Stimulated activated CD8-positive, alpha-beta memory T cell treated with anti-CD3 and anti-CD28 coated beads, Interleukin-15, amount 100 ng/mL, for 1 hour (primary cell): ENCODE data around the gene MIB2.

Experiments
- DNase-seq: peaks from one replicate; pipeline ENCODE4 v3.0.0-alpha.2; 2020; ENCODE audit warnings: low read depth

The MIB2 gene

GRCh38 chr1:1614204-1614953 is 921 bp upstream of the MIB2 start:
- no peak for DNase-seq

DNA sequence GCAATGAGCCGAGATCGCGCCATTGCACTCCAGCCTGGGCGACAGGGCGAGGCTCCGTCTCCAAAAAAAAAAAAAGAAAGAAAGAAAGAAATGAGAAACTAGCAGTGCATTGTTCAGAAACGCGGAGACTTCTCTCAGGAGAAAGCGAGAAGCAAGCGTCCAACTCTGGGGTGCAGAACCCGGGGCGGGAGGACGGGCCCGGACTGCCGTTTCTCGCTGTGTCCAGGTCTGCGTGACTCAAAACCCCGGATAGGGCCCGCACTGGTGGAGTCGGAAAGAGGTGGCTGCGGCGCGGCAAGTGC is 395 bp upstream of the MIB2 start:
- no peak for DNase-seq

DNA sequence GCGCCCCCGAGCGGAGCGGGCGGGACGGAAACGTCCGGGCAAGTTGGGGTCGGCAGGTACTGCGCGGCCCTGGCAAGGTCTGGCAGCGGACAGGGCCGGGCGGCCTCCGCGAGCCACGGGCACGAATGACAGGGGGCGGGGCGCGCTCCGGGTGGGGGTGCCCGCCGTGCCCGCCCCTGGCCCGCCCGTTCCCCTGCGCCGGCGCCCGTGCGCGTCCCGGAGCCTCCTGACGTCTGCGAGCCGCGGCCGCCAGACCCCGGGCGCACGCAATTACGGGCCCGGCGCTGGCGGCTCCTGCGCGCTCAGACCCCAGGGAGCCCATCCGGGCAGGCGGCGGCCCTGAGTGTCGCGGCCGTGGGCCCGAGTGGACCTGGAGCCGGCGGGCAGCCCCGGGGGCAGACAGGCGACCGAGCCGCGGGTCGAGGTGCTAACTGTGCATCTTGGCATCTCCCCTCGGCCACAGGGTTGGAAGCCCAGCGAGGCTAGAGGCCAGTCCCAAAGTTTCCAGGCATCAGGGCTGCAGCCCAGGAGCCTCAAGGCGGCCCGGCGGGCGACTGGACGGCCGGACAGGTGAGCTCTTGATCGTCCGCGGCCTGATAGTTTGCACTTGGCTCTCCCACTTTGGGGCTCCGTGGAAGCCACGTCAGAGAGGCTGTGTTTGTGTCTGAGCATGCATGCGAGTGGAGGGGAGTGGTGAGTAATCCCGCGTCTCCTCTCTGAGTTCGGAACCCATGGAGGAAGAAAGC is 918 bp downstream of the MIB2 start:
- DNase-seq, result no peak

GRCh38 chr1:1616838-1617237 is 1.5 kb downstream of the MIB2 start:
- DNase-seq, result no peak

DNA sequence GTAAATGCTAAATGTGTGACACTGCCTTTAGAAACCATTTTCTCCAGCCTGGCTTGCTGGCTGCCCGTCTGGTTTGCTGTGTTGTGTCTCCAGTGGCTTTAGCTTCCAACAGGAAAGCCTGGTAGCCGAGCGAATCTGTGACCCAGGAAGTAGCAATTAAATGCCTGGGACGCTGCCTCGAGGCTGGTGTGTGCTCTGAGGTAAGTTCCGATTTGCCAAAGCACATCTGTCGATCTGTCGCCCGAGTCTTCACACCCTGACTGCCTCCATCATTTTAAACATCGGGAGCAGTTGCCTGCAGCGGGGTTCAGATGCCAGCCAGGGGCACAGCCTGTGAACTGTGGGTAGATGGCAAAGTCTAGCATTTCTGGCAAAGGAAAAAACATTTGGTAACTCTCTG is 2.2 kb downstream of the MIB2 start:
- no peak for DNase-seq

- no peak for DNase-seq
Measured at GRCh38 chr1:1617925-1618324, 2.6 kb downstream of the MIB2 start.

GRCh38 chr1:1618396-1619068 is 3.2 kb downstream of the MIB2 start:
- DNase-seq, result no peak

GRCh38 chr1:1619917-1620361 is 4.6 kb downstream of the MIB2 start:
- no peak for DNase-seq

DNA sequence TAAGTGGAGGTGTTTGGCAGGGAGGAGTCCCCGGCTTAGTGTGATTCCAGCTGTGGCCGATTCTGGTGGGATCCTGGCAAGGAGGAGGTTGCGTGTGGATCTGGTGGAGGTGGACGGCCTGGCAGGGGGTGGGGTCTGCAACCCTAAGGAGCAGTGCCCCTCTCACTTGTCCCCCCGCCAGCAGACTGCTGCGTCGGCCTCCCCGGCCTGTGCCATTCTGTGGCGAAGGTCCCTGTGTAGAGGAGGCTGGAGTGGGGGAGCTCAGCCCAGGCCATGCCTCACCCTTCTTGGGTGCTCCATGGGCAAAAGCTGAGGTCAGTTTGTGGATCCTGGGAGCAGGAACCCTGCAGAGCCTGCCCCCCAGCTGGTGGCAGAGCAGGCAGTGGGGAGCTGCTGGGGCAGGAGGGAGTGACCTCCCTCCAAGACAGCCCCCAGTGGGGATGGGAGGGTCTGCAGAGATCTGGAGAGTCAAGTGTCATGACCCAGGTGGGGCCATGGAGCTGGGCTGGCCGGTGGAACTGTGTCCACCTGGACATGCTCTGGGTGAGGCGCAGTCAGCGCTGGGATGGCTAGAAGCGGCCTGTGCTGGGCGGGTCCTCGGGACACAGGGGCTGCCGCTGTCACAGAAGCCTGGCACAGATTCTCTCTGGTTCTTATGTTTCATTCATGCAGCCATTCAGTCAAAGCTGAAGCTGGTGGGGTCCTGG is 5.3 kb downstream of the MIB2 start:
- DNase-seq, result no peak

- DNase-seq, result no peak
Measured at GRCh38 chr1:1621173-1622009, 6.1 kb downstream of the MIB2 start.

- DNase-seq, result no peak
Measured at GRCh38 chr1:1622010-1622787, 6.9 kb downstream of the MIB2 start.

- no peak for DNase-seq
Measured at GRCh38 chr1:1622788-1623094, 7.4 kb downstream of the MIB2 start.

- no peak for DNase-seq
Measured at GRCh38 chr1:1623181-1623630, 7.9 kb downstream of the MIB2 start.

DNA sequence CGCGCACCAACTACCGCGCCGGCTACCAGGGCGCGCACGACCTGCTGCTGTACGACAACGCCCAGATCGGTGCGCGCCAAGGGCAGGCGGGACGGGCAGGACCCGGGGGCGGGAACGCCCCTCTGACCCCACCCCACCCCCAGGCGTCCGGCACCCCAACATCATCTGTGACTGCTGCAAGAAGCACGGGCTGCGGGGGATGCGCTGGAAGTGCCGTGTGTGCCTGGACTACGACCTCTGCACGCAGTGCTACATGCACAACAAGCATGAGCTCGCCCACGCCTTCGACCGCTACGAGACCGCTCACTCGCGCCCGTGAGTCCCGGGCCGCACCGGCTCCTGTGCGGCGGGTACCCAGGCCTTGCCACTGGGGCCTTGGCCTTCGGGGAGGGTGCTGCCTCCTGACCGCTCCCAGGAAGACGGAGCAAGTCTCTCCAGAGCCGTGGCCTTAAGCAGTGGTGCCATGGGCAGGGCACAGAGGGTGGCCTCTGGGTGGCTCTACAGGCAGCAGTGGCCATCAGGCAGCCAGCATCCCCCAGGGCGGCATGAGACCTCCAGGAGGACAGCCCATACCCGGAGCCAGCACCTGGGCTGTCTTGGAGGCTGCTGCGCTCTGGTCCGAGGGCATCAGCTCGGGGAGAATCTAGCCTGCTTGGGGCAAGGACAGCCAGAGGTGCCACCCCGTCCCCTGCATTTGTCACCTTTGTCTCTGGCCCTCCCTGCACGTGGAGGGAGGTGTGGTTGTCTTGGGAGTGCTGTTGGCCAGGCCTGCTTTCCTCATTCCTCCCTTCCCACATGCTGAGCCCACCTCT is 8.5 kb downstream of the MIB2 start:
- DNase-seq, result no peak

DNA sequence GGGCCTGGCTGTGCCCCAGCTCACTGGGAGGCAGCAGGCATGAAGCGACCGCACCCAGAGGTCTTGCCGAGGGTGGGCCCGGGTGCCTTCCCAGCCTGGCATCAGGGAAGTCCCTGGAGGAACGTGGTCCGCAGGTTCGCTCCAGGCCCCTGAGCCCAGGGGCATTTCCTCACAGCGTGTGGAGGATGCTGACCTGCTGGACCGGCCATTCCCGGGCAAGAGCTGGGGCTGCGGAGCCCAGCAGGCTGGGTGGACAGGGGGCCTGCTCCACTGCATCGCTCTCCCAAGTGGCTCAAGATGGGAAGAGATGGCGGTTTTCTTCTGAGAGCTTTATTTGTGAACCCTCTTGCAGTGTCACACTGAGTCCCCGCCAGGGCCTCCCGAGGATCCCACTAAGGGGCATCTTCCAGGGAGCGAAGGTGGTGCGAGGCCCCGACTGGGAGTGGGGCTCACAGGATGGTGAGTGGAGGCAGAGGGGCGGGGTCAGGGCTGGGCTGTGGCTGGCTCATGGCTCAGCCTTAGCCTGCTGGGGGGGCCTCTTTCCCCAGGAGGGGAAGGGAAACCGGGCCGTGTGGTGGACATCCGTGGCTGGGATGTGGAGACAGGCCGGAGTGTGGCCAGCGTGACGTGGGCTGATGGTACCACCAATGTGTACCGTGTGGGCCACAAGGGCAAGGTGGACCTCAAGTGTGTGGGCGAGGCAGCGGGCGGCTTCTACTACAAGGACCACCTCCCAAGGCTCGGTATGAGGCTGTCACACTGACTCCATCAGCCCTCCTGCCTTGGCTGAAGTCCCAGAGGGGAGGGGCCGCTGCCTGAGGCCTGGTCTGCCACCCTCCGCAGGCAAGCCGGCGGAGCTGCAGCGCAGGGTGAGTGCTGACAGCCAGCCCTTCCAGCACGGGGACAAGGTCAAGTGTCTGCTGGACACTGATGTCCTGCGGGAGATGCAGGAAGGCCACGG is 9.4 kb downstream of the MIB2 start:
- DNase-seq, result no peak

GRCh38 chr1:1625404-1625775 is 10.1 kb downstream of the MIB2 start:
- no peak for DNase-seq

DNA sequence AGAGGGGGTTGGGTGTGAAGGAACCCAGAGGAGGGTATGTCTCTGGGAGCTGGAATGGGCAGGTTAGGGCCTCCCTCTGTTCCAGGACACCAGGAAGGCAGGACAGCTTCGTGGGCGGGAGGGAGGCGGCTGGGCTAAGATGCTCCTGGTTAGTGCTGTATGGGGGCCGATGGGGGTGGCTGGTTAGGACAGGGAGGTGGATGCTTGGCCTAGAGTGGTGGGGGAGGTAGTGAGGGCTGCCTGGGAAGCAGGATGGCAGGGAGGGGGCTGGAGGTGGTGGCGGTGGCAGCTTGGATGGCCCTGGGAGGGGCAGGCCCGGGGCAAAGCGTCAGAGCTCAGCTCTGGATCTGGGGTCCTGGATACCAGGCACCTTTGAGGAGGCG is 10.5 kb downstream of the MIB2 start:
- no peak for DNase-seq

GRCh38 chr1:1626207-1627141 is 11.2 kb downstream of the MIB2 start:
- DNase-seq, result no peak
